ENCODE measurements around the gene NUCB1. TPM values are rescaled to one million over a fixed set of nuclear protein-coding genes. Genes with fewer than 3 reads are reported as not detected.

The NUCB1 gene
- total RNA-seq, 4 donors from 2014 or later, result 154 to 506 (median 444) TPM

GRCh38 chr19:48965040-48965805 is 65.1 kb downstream of the NUCB1 start, which contains the start of gene FTL:
FTL (plus strand) TSS chr19:48965309; CDS start chr19:48965508, 199 bp downstream.
- Histone ChIP-seq H3K9me3 (no peaks in the 10 kb centered on the region), H3K36me3 (peaks cover 0 to 34% (median 0%) of the 10 kb centered on the region in 3 donors), H3K4me1 (peaks cover 0 to 48% (median 30%) of the 10 kb centered on the region in 4 donors), H3K4me3 (peak within 1 kb of the TSS; percentile 58 to 91 (median 74)), H3K27ac (peak within 1 kb of the TSS; percentile 80 to 96 (median 96)), H3K27me3 (no peaks in the 10 kb centered on the region)
- TF ChIP-seq POLR2A (IDR thresholded peaks at IDR 0.05), result peak; percentile 100
- TF ChIP-seq CTCF (IDR thresholded peaks at IDR 0.05), result peak in 1 of 6 experiments; percentile 21
- DNase-seq, result peak; percentile 98 to 99 (median 98)

GRCh38 chr19:48965806-48966540 is 65.9 kb downstream of the NUCB1 start:
- Histone ChIP-seq H3K36me3 (peaks cover 0 to 40% (median 0%) of the 10 kb centered on the region in 3 donors), H3K4me3 (peak overlapping the region; percentile 58 to 91 (median 74)), H3K27me3 (no peaks in the 10 kb centered on the region), H3K9me3 (no peaks in the 10 kb centered on the region), H3K27ac (peak overlapping the region; percentile 80 to 96 (median 96)), H3K4me1 (peaks cover 0 to 45% (median 32%) of the 10 kb centered on the region in 4 donors)
- TF ChIP-seq POLR2A (IDR thresholded peaks at IDR 0.05) (no peak), CTCF (IDR thresholded peaks at IDR 0.05) (no peak)
- DNase-seq, result peak; percentile 89 to 96 (median 92)

GRCh38 chr19:48966541-48967345 is 66.6 kb downstream of the NUCB1 start:
- Histone ChIP-seq H3K27me3 (no peaks in the 10 kb centered on the region), H3K36me3 (peaks cover 0 to 48% (median 0%) of the 10 kb centered on the region in 3 donors), H3K4me1 (peaks cover 0 to 40% (median 32%) of the 10 kb centered on the region in 4 donors), H3K27ac (peak overlapping the region; percentile 80 to 96 (median 96)), H3K4me3 (peak overlapping the region; percentile 58 to 91 (median 74)), H3K9me3 (no peaks in the 10 kb centered on the region)
- no peak for DNase-seq
- TF ChIP-seq POLR2A (IDR thresholded peaks at IDR 0.05) (no peak), CTCF (IDR thresholded peaks at IDR 0.05) (no peak)

- Histone ChIP-seq H3K4me1 (peaks cover 0 to 33% (median 28%) of the 10 kb centered on the region in 4 donors), H3K27ac (peak overlapping the region in 3 of 4 donors; percentile 46 to 96 (median 95)), H3K4me3 (peak overlapping the region in 2 of 4 donors; percentile 72 to 91), H3K36me3 (peaks cover 0 to 56% (median 0%) of the 10 kb centered on the region in 3 donors), H3K27me3 (no peaks in the 10 kb centered on the region), H3K9me3 (no peaks in the 10 kb centered on the region)
- TF ChIP-seq POLR2A (IDR thresholded peaks at IDR 0.05) (no peak), CTCF (IDR thresholded peaks at IDR 0.05) (no peak)
- peak in 1 of 3 donors; percentile 62 for DNase-seq
Measured at GRCh38 chr19:48967346-48968178, 67.5 kb downstream of the NUCB1 start.

Data from Peyer's patch (tissue), 4 donors.